Activated CD4-positive, alpha-beta T cell treated with anti-CD3 and anti-CD28 coated beads for 1 hour (primary cell): ENCODE data around the gene WNT5A.

ENCODE experiments used
- DNase-seq: peaks from one replicate; pipeline ENCODE4 v3.0.0-alpha.2; 2020

The WNT5A gene

DNA sequence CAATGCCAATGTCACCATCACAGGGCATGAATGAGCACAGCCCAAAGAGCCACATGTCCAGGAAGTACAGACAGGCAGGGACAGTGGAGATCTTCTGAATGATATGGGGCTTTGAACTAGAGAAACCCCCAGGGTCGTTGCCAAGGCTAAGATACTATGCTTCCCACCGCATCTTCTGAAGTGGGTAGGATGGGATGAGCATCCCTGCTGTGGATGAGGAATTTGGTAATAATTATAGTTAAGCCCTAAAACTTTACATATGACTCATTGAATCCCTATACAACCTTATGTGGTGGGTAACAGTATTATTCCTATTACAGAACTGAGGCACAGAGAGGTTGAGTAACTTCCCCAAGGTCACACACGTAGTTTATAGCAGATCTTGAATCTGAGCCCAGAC is 44.2 kb downstream of the WNT5A start:
- DNase-seq, result no peak

DNA sequence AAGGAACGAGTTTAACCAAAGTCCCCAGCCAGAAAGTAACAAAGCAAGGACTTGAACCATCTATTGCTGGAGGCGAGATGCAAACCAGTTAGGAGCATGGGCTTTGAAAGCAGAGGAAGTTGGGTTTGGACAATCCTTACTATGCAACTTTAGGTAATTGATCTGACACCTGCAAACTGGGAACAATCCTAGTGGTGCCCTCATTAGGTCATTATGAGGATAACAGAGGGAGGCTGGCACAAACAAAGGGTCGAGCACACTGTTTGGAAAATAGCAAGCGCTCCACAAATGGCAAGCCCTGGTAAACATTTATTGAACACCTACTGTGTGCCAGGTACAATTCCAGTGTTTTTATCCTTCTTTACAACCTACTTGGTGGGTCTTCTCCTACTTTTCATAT is 45.6 kb downstream of the WNT5A start:
- DNase-seq, result no peak

DNA sequence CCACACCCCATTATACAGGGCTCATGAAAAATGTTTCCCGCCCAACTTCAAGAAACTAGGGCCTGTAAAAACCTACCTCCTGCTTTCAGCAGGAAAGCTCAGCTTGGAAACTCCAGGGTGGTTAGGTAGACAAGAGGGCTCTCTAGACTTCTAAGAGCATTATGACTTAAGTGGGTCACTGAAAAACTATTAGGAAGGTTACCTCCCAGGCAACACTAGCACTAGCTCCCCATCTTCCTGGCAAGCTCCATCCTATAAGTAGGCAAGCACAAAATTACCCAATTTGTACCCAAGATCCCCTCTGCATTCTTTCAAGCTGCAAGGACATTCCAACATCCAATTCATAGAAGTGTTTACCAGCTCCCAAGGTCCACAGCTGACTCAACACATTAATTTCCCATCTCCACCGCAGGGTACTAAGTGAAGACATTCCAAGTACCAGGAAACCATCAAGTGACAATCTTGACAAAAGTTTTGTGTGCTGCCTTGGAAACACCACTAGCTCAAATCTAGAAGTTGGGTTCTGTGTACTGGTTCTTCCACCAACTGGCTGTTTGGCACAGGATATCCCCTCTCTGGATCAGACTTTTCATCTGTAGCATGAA is 46.9 kb downstream of the WNT5A start:
- no peak for DNase-seq

DNA sequence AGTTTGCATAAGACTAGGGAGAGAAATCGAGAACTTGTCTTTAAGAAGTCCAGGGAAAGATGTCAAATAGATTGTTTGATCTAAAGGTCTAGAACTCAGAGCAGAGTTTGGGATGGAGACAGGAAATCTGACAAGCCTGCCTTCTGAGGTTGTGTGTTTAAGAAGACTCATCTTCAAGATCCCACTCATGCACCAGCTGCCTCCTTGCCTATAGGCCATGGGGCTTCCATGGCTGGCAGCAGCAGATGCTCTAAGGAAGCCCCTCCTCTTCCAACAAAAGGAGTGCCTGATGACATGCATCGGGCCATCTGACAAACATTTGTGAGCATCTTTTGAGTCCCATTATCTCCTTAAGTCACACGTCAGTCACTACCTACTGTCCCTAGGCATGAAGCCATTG is 47.4 kb downstream of the WNT5A start:
- no peak for DNase-seq

DNA sequence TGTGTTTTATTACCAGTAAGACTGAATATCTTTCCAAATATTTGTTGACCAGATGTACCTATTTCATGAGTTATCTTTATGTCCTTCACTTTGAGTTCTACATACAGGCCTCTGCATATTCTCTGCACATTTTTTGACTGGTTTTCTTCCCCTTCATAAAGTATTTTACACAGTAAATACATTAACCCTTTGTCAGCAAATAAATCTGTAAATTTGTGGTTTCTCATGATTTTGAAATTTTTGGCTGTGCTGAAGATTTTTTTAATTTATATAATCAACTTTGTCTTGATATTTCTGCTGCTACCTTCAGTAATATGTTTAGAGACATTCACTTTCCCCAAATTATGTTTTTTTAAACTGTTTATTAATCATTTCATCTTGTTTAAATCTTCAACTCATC is 50.5 kb downstream of the WNT5A start:
- no peak for DNase-seq

DNA sequence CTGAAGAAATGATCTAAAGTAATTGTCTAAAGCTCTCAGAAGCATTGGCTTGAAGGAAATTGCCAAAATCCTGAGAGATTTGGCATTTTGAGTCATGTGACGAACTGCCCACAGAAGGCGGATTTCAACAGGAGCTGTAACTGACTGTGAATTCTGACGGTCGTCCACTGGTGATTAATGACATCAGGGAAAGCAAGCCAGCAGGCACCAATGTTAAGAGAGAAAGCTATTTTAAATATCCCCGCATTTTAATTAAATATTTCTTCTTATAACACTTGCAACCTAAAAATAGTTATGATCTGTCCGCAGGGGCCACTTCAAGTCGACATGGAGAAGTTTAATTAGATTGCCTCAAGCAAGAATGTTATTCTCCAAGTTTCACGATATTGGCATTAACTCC is 51.6 kb downstream of the WNT5A start:
- no peak for DNase-seq

DNA sequence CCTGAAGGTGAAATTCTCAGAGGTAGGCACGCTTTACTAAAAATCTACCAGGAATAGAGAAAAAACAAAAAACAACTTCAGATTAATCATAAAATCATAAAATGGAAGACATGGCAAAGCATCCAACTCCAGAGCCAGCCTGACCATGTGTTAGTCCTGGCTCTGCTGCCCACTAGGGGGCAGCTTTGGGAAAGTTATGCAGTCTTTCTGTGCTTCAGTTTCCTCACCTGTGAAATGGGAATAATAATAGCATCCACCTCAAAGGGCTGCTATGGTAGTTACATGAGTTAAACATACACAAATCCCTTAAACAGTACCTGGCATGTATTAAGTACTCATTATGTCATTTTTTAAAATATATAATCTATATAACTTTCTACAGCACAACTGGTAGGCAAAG is 52.3 kb downstream of the WNT5A start:
- DNase-seq, result no peak

DNA sequence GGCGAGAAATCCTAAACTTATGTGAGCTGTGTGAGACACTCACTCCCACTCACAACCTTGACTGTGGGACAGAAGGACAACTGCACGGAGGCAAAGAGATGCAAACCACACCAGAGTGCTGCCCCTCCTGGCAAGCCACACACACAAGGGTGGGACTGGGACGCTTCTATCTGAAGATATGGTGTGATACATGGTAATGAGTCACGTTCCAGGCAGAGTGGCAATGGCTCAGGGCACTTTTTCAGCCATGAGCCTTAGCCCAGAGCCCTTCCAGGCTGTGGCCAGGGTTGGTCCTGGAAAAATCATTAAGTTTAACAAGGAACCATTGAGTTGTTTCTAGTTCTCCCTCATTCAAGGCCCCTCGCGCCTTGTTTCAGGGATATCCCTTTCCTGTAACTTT is 56.1 kb downstream of the WNT5A start:
- DNase-seq, result no peak

DNA sequence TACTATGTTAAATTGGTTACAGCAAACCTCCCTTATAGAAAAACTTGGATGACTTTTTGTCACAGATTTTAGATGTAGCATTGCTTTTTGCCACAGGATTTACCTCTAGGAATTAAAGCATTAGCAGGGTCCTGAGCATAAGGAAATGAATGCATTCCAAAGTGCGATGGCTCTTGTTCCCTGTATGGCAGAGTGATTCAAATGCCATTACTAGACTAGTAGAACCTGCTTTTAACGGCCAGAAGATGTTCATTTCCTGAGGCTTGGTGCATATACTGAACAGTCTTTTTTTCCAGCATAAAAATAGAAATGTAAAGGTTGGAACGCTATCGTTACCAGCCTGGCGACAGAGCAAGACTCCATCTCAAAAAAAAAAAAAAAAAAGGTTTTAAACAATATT is 59.4 kb downstream of the WNT5A start:
- DNase-seq, result no peak

DNA sequence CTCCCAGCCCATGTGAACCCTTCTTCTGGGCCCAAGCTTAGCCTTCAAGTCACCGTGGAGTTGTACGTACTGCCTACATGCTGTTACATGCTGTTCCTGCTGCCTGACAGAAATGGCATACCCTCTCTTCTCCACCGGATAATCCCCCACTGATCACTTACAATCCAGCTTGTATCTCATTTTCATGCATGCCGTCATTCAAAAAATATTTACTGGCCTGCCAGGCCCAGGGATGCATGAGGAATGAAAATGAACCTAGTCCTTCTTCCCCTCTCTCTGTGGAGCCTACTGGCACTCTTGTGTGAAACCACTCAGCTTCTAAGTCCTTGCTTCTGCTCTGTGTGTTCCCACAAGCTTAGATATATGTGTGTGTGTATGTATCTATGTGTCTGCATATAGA is 60.6 kb downstream of the WNT5A start:
- no peak for DNase-seq

DNA sequence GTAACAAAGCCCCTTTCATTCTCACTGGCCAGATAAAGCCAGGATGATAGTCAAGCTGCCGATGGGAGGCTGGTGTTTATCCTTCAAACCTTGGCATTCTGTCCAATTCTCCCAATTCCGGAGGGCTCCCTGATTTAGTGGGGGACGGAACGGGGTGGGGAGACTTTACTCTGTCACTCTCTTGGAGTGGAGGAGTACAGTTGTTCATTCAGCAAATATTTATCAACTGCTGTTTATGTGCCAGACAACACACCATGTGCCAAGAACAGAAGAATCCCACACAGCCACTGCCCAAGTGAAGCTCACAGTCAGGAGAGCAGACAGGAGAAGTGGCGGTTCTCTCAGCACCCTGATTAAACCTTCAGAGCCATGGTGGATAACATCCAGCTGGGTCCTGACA is 63.3 kb downstream of the WNT5A start:
- no peak for DNase-seq

DNA sequence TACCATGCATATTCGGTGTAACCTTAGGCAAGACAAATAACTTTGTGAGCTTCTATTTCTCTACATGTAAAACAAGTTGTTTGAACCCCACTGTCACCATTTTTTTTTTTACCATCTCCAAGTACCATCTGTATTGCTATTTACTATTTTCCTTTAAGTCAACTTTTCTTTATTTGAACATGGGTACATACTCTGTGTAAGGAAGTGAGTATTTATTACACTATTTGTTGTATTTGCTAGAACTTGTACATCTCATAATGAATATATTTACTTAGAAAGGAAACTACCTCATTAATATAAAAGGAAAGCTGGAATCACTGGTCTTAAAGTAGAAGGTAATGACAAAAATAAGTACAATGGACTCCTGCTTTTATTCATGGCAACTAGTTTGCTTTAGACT is 69.9 kb downstream of the WNT5A start:
- no peak for DNase-seq

DNA sequence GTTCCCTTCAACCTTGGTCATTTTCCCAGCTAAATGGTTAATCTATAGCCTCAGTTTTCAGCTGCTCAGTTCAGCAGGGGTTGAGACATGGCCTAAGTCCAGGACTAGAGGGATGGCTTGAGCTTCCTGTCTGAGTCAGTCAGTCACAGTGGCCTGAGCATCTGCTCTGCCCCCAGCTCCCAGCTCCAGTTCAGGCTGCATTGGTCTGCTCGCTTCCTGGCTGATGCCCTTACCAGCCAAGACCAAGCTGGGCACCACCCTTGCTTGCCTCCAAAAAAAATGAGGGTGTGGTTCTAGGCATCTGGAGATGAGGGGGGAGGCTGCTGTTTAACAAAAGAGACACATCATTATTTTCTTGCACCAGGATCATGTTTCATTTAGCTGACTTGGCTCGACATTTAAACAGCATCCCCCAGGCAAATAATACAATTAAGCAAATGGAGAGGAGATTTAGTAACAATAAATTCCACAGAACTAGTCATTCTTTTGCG is 70.7 kb downstream of the WNT5A start:
- no peak for DNase-seq
